GM12864 (cell line): ENCODE results near the gene ADCK2.
"Not testable (repeated sequence)": the region's sequence is repeated elsewhere in the genome, so short reads cannot be mapped to it uniquely, and the experiment has no call there.

Source experiments
- DNase-seq: peaks from one replicate; pipeline ENCODE4 v3.0.0-alpha.2; 2011; ENCODE audit warnings: low read depth
- H3K4me3 ChIP-seq: 2 replicates; pipeline ENCODE4 v1.5.1; 2011; ENCODE audit warnings: mild to moderate bottlenecking, low read depth, low read length, control low read depth
- TF ChIP-seq, protein P1 (sequence below): IDR thresholded peaks from 2 replicates; pipeline ENCODE4 v1.5.1; 2011; ENCODE audit warnings: low read depth, mild to moderate bottlenecking, moderate library complexity, low read length, control low read depth, inconsistent platforms; ENCODE audit errors: missing control alignments

ADCK2 gene

DNA sequence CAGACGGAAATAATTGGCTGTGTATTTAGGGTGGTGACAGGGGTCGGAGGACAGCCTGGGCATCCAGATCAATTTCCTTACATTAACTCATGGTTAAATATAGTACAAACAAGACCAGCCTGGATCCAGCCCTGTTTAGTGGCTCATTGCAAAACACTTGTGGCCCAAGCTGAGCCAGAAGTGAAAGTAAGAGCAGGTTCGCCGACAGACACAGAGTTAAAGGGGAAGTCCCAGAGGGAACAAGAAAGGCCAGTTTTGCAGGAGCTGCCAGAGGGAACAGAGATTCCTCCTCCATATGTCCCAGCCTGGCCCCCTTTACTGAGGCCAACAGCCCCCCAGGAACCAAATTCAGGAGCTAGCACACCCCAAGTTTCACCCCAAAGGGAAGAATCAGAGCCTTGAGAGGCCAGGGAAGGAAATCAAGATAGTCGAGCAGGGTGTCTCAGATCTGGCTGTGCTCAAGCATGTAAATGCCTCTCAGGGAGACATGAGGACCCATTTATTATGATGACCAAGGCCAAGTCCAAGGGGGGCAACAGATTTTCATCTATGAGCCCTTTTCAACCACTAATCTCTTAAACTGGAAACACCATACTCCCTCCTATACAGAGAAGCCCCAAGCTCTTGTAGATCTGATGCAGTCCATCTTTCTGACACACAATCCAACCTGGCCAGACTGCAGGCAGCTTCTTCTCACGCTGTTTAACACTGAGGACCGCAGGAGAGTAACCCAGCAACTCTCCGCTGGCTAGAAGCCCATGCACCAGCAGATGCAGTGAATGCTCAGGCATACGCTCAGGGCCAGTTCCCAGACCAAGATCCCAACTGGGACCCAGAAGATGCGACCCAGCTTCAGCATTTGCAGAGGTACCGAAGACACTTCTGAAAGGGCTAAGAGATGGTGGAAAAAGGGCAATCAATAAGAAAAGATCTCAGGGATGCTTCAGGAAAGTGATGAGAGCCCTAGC is 15.9 kb upstream of the ADCK2 start:
- DNase-seq: no peak
- H3K4me3 ChIP-seq: no peak overlapping the region; the same call in 1 of the 2 replicates

DNA sequence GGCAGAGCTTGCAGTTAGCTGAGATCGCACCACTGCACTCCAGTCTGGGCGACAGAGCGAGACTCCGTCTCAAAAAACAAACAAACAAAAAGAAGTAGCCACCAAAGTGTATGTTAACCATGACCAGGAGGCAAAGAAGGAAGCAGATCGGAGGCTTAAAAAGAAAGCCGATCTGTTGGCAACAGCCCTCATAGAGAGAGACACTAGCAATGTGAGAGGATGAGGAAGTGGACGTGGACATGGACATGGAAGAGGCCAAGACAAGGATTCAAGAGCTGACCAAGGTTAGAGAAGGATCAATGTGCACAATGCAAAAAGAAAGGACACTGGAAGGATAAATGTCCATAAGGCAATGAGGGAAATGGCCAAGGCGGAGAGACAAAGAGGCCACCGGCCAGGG is 14.9 kb upstream of the ADCK2 start:
- DNase-seq: no peak
- no peak overlapping the region for H3K4me3 ChIP-seq
- TF ChIP-seq, protein P1, sequence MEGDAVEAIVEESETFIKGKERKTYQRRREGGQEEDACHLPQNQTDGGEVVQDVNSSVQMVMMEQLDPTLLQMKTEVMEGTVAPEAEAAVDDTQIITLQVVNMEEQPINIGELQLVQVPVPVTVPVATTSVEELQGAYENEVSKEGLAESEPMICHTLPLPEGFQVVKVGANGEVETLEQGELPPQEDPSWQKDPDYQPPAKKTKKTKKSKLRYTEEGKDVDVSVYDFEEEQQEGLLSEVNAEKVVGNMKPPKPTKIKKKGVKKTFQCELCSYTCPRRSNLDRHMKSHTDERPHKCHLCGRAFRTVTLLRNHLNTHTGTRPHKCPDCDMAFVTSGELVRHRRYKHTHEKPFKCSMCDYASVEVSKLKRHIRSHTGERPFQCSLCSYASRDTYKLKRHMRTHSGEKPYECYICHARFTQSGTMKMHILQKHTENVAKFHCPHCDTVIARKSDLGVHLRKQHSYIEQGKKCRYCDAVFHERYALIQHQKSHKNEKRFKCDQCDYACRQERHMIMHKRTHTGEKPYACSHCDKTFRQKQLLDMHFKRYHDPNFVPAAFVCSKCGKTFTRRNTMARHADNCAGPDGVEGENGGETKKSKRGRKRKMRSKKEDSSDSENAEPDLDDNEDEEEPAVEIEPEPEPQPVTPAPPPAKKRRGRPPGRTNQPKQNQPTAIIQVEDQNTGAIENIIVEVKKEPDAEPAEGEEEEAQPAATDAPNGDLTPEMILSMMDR: no peak

More for the DNA sequence above, 15.9 kb upstream of the ADCK2 start:
- TF ChIP-seq, protein P1: no peak

GRCh38 chr7:140659856-140660255 is 12.9 kb upstream of the ADCK2 start:
- DNase-seq: no peak
- no peak overlapping the region for H3K4me3 ChIP-seq
- TF ChIP-seq, protein P1: no peak

DNA sequence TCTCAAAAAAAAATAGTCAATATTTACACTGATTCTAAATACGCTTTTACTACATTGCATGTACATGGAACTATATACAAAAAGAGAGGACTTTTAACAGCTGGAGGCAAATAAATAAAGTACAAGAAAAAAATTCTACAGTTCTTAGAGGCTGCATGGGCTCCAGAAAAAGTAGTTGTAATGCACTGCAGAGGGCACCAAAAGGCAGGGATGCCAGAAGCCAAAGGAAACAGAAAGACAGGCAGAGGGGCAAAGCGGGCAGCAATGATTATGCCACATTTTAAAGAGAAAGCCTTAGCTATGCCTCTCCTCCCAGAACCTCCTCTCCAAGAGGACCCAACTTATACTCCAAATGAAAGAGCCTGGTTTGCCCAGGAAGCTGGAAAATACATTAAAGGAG is 11.6 kb upstream of the ADCK2 start:
- no peak overlapping the region for H3K4me3 ChIP-seq
- TF ChIP-seq, protein P1: no peak
- DNase-seq: no peak

DNA sequence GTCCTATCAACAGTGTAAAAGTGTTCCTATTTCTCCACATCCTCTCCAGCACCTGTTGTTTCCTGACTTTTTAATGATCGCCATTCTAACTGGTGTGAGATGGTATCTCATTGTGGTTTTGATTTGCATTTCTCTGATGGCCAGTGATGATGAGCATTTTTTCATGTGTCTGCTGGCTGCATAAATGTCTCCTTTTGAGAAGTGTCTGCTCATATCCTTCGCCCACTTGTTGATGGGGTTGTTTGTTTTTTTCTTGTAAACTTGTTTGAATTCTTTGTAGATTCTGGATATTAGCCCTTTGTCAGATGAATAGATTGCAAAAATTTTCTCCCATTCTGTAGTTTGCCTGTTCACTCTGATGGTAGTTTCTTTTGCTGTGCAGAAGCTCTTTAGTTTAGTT is 9.8 kb upstream of the ADCK2 start:
- not testable (repeated sequence) for DNase-seq, H3K4me3 ChIP-seq

- H3K4me3 ChIP-seq: no peak overlapping the region
- no peak for DNase-seq
- TF ChIP-seq, protein P1: no peak
Measured at GRCh38 chr7:140667476-140667875, 5.3 kb upstream of the ADCK2 start.

DNA sequence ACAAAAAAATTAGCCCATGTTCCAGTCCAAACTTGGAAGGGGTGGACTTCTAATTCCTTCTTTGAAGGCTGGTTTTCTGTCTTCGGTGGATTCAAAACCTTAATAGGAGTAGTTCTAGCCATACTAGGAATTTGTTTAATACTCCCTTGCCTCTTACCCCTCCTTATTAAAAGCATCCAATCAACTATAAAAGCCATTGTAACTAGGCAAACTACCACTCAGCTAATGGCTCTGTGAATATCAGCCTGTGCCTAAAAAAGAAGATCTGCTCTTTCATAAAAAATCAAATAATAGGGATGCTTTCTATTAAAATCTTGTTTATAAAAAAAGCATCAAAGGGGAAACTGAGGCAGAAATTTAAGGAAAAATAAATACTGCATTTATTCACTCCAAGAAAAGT is 4.1 kb upstream of the ADCK2 start:
- TF ChIP-seq, protein P1: no peak
- no peak overlapping the region for H3K4me3 ChIP-seq
- no peak for DNase-seq
